ENCODE results near the gene LYRM7. TPM values are rescaled to one million over a fixed set of nuclear protein-coding genes. Genes with fewer than 3 reads are reported as not detected.

Gene LYRM7
- polyA plus RNA-seq, 1 experiment = 4.3 TPM

- POLR2A ChIA-PET = no interaction called here
- Histone ChIP-seq H3K4me3 (ENCODE audit: low read depth, low read length) (peak overlapping the region; percentile 78), H3K27ac (ENCODE audit: low read depth, low read length) (no peak overlapping the region), H3K27me3 (ENCODE audit: control insufficient read depth, insufficient read depth, low read length) (no peaks in the 10 kb centered on the region), H3K9me3 (ENCODE audit: control insufficient read depth, insufficient read depth, low read length) (no peaks in the 10 kb centered on the region)
- DNase-seq (ENCODE audit: low read depth, low spot score) = no peak
- TF ChIP-seq CTCF (IDR thresholded peaks at IDR 0.05; ENCODE audit: low read depth, low read length) = no peak
- CTCF ChIA-PET = no interaction called here
Observed at GRCh38 chr5:131171276-131171810, 599 bp downstream of the LYRM7 start.

- CTCF ChIA-PET = no interaction called here
- H3K9me3 ChIP-seq (ENCODE audit: control insufficient read depth, insufficient read depth, low read length) = no peaks in the 10 kb centered on the region
- no peak overlapping the region for H3K27ac ChIP-seq (ENCODE audit: low read depth, low read length)
- TF ChIP-seq CTCF (IDR thresholded peaks at IDR 0.05; ENCODE audit: low read depth, low read length) = no peak
- no peaks in the 10 kb centered on the region for H3K27me3 ChIP-seq (ENCODE audit: control insufficient read depth, insufficient read depth, low read length)
- H3K4me3 ChIP-seq (ENCODE audit: low read depth, low read length) = no peak overlapping the region
- DNase-seq (ENCODE audit: low read depth, low spot score) = no peak
- POLR2A ChIA-PET = no interaction called here
Observed at GRCh38 chr5:131180407-131180806, 9.7 kb downstream of the LYRM7 start.

- TF ChIP-seq CTCF (IDR thresholded peaks at IDR 0.05; ENCODE audit: low read depth, low read length) = no peak
- H3K27me3 ChIP-seq (ENCODE audit: control insufficient read depth, insufficient read depth, low read length) = no peaks in the 10 kb centered on the region
- H3K27ac ChIP-seq (ENCODE audit: low read depth, low read length) = no peak overlapping the region
- ChIA-PET CTCF (no interaction called here), POLR2A (no interaction called here)
- H3K9me3 ChIP-seq (ENCODE audit: control insufficient read depth, insufficient read depth, low read length) = no peaks in the 10 kb centered on the region
- DNase-seq (ENCODE audit: low read depth, low spot score) = no peak
- H3K4me3 ChIP-seq (ENCODE audit: low read depth, low read length) = no peak overlapping the region
Observed at GRCh38 chr5:131182839-131183238, 12.1 kb downstream of the LYRM7 start.

GRCh38 chr5:131185523-131186104 is 14.9 kb downstream of the LYRM7 start:
- no peak overlapping the region for H3K27ac ChIP-seq (ENCODE audit: low read depth, low read length)
- H3K27me3 ChIP-seq (ENCODE audit: control insufficient read depth, insufficient read depth, low read length) = no peaks in the 10 kb centered on the region
- TF ChIP-seq CTCF (IDR thresholded peaks at IDR 0.05; ENCODE audit: low read depth, low read length) = no peak
- ChIA-PET CTCF (no interaction called here), POLR2A (no interaction called here)
- no peak overlapping the region for H3K4me3 ChIP-seq (ENCODE audit: low read depth, low read length)
- H3K9me3 ChIP-seq (ENCODE audit: control insufficient read depth, insufficient read depth, low read length) = no peaks in the 10 kb centered on the region
- DNase-seq (ENCODE audit: low read depth, low spot score) = no peak

- TF ChIP-seq CTCF (IDR thresholded peaks at IDR 0.05; ENCODE audit: low read depth, low read length) = no peak
- H3K27ac ChIP-seq (ENCODE audit: low read depth, low read length) = no peak overlapping the region
- H3K27me3 ChIP-seq (ENCODE audit: control insufficient read depth, insufficient read depth, low read length) = no peaks in the 10 kb centered on the region
- CTCF ChIA-PET = no interaction called here
- POLR2A ChIA-PET = interaction anchor here (1.2 kb wide), 1 partner anchor 40 kb away, joined by 3 read pairs; no protein-coding TSS in a partner anchor
- no peaks in the 10 kb centered on the region for H3K9me3 ChIP-seq (ENCODE audit: control insufficient read depth, insufficient read depth, low read length)
- H3K4me3 ChIP-seq (ENCODE audit: low read depth, low read length) = no peak overlapping the region
- no peak for DNase-seq (ENCODE audit: low read depth, low spot score)
Observed at GRCh38 chr5:131186561-131187256, 16.0 kb downstream of the LYRM7 start.
